ENCODE measurements around the gene IQCH. TPM values are rescaled to one million over a fixed set of nuclear protein-coding genes. Genes with fewer than 3 reads are reported as not detected.

The IQCH gene
- total RNA-seq, 2 donors from 2014 or later, result 0.93 to 2.2 TPM

- Histone ChIP-seq H3K36me3 (no peaks in the 10 kb centered on the region), H3K9me3 (no peaks in the 10 kb centered on the region), H3K27me3 (no peaks in the 10 kb centered on the region), H3K4me3 (no peak overlapping the region), H3K9ac (ENCODE audit: low read depth in 2 of 2, low read length in 2 of 2) (no peak overlapping the region), H3K27ac (no peak overlapping the region), H3K4me1 (no peaks in the 10 kb centered on the region)
- TF ChIP-seq CTCF (IDR thresholded peaks at IDR 0.05), result no peak
- intact Hi-C loops (cut with DNase I), result no loop called here
- DNase-seq, result no peak
These were observed 142.6 kb downstream of the IQCH start for GRCh38 chr15:67397139-67397538.

GRCh38 chr15:67399925-67400324 is 145.3 kb downstream of the IQCH start:
- intact Hi-C loops (cut with DNase I), result no loop called here
- Histone ChIP-seq H3K27me3 (no peaks in the 10 kb centered on the region), H3K4me3 (no peak overlapping the region), H3K9ac (ENCODE audit: low read depth in 2 of 2, low read length in 2 of 2) (no peak overlapping the region), H3K36me3 (no peaks in the 10 kb centered on the region), H3K27ac (no peak overlapping the region), H3K9me3 (no peaks in the 10 kb centered on the region), H3K4me1 (no peaks in the 10 kb centered on the region)
- TF ChIP-seq CTCF (IDR thresholded peaks at IDR 0.05), result no peak
- DNase-seq, result no peak

GRCh38 chr15:67400890-67401289 is 146.3 kb downstream of the IQCH start:
- Histone ChIP-seq H3K9me3 (no peaks in the 10 kb centered on the region), H3K27ac (no peak overlapping the region), H3K36me3 (no peaks in the 10 kb centered on the region), H3K4me1 (no peaks in the 10 kb centered on the region), H3K27me3 (no peaks in the 10 kb centered on the region), H3K9ac (ENCODE audit: low read depth in 2 of 2, low read length in 2 of 2) (no peak overlapping the region), H3K4me3 (no peak overlapping the region)
- no peak for TF ChIP-seq CTCF (IDR thresholded peaks at IDR 0.05)
- intact Hi-C loops (cut with DNase I), result no loop called here
- DNase-seq, result no peak

GRCh38 chr15:67401336-67401735 is 146.8 kb downstream of the IQCH start:
- no peak overlapping the region for H3K9ac ChIP-seq (ENCODE audit: low read depth in 2 of 2, low read length in 2 of 2)
- intact Hi-C loops (cut with DNase I), result no loop called here
- no peak for DNase-seq
- H3K4me1 ChIP-seq, result no peaks in the 10 kb centered on the region
- H3K9me3 ChIP-seq, result no peaks in the 10 kb centered on the region
- no peaks in the 10 kb centered on the region for H3K27me3 ChIP-seq
- no peak overlapping the region for H3K4me3 ChIP-seq
- no peak for TF ChIP-seq CTCF (IDR thresholded peaks at IDR 0.05)
- H3K27ac ChIP-seq, result no peak overlapping the region
- H3K36me3 ChIP-seq, result no peaks in the 10 kb centered on the region

- no peak overlapping the region for H3K27ac ChIP-seq
- no peak for DNase-seq
- no peak overlapping the region for H3K9ac ChIP-seq (ENCODE audit: low read depth in 2 of 2, low read length in 2 of 2)
- no peaks in the 10 kb centered on the region for H3K4me1 ChIP-seq
- H3K9me3 ChIP-seq, result no peaks in the 10 kb centered on the region
- intact Hi-C loops (cut with DNase I), result no loop called here
- no peak for TF ChIP-seq CTCF (IDR thresholded peaks at IDR 0.05)
- H3K36me3 ChIP-seq, result no peaks in the 10 kb centered on the region
- no peak overlapping the region for H3K4me3 ChIP-seq
- H3K27me3 ChIP-seq, result no peaks in the 10 kb centered on the region
These were observed 149.0 kb downstream of the IQCH start for GRCh38 chr15:67403428-67404154.

Measured in colonic mucosa (tissue), 4 donors.